ENCODE results near the gene PDE3A. TPM values are rescaled to one million over a fixed set of nuclear protein-coding genes. Genes with fewer than 3 reads are reported as not detected.

Gene PDE3A
- polyA plus RNA-seq, 1 of the 3 experiments (the other 2 are of a cell fraction) = 0.67 TPM

GRCh38 chr12:20367583-20368113, 689 bp upstream of the PDE3A start (continued):
- TF ChIP-seq CTCF (IDR thresholded peaks at IDR 0.05) (no peak), GATA2 (CRISPR knock-in tag; IDR thresholded peaks at IDR 0.05) (no peak), FOXJ3 (CRISPR knock-in tag; IDR thresholded peaks at IDR 0.05) (no peak), POLR2AphosphoS5 (IDR thresholded peaks at IDR 0.05; ENCODE audit: low read depth, low read length) (no peak), TCF12 (IDR thresholded peaks at IDR 0.05) (no peak), IRF3 (IDR thresholded peaks at IDR 0.05; ENCODE audit: low read depth, low read length) (no peak)

GRCh38 chr12:20368651-20369304, 441 bp downstream of the PDE3A start:
- H3K9me3 ChIP-seq = no peaks in the 10 kb centered on the region
- peak overlapping the region; percentile 90 for H3K9ac ChIP-seq
- H3K36me3 ChIP-seq (replicated peaks in 1 of 2; ENCODE audit: control insufficient read depth in 1 of 2, insufficient read depth in 2 of 2, low read length in 1 of 2) = no peaks in the 10 kb centered on the region
- H3K27me3 ChIP-seq (ENCODE audit: insufficient read depth) = no peaks in the 10 kb centered on the region
- H3K9me2 ChIP-seq = no peaks in the 10 kb centered on the region
- peak overlapping the region; percentile 93 for H3K4me2 ChIP-seq
- peak overlapping the region; percentile 90 for H2AFZ ChIP-seq (ENCODE audit: low read depth)
- CTCF ChIA-PET = interaction anchor here (0.5 to 2.5 kb wide), 16 partner anchors 10 to 612 kb away, joined by 3 to 11 read pairs (median 4); no protein-coding TSS in a partner anchor
- TF ChIP-seq SIN3A (IDR thresholded peaks at IDR 0.05; ENCODE audit: borderline replicate concordance, low read depth, low read length) = no peak
- TF ChIP-seq MAX (IDR thresholded peaks at IDR 0.05; ENCODE audit: low read depth) = peak; percentile 12; the same call in 1 of the 2 replicates
- TF ChIP-seq NRF1 (IDR thresholded peaks at IDR 0.05; ENCODE audit: low read depth, low read length) = peak; percentile 4; the same call in 1 of the 2 replicates
- H3K79me2 ChIP-seq (ENCODE audit: insufficient read depth) = peaks cover 48% of the 10 kb centered on the region
- peaks cover 0 to 12% of the 10 kb centered on the region in 2 experiments; a peak in 3 of 4 replicates for H3K4me1 ChIP-seq (ENCODE audit: control insufficient read depth in 1 of 2, insufficient read depth in 2 of 2, low read depth in 1 of 2, low read length in 1 of 2)
- peaks cover 12% of the 10 kb centered on the region for H3F3A ChIP-seq (replicated peaks; ENCODE audit: insufficient read depth)
- DNase-seq = peak; percentile 72
- peak overlapping the region; percentile 90 to 98 for H3K4me3 ChIP-seq (ENCODE audit: low read depth in 2 of 2, low read length in 1 of 2)
- H4K20me1 ChIP-seq (ENCODE audit: insufficient read depth) = no peaks in the 10 kb centered on the region; the same call in 1 of the 2 replicates
- POLR2A ChIA-PET = interaction anchor here (0.9 to 2.8 kb wide), 6 partner anchors 100 to 453 kb away, joined by 3 to 19 read pairs (median 4); no protein-coding TSS in a partner anchor
- H3K27ac ChIP-seq (ENCODE audit: low read depth in 2 of 2, low read length in 1 of 2) = peak overlapping the region; percentile 95 to 96
- 1% methylated on average over 44 of the region's 50 CpGs for WGBS (ENCODE audit: low lambda C conversion rate)

Data from SK-N-SH (cell line).